22Rv1 (cell line): ENCODE results near the gene AUP1.

Source experiments
- H3K27ac ChIP-seq: fragments of 450-650 bp; 2 replicates; pipeline ENCODE4 v1.5.1; 2017
- ZFX ChIP-seq: fragments of 450-650 bp; IDR thresholded peaks from 2 replicates; pipeline ENCODE4 v1.6.1; 2017; ENCODE audit warnings: antibody characterized with exemption, borderline replicate concordance
- TF ChIP-seq, protein P1 (sequence below): fragments of 450-650 bp; IDR thresholded peaks from 2 replicates; pipeline ENCODE4 v1.5.1; 2017; ENCODE audit warnings: mild to moderate bottlenecking

The AUP1 gene

DNA sequence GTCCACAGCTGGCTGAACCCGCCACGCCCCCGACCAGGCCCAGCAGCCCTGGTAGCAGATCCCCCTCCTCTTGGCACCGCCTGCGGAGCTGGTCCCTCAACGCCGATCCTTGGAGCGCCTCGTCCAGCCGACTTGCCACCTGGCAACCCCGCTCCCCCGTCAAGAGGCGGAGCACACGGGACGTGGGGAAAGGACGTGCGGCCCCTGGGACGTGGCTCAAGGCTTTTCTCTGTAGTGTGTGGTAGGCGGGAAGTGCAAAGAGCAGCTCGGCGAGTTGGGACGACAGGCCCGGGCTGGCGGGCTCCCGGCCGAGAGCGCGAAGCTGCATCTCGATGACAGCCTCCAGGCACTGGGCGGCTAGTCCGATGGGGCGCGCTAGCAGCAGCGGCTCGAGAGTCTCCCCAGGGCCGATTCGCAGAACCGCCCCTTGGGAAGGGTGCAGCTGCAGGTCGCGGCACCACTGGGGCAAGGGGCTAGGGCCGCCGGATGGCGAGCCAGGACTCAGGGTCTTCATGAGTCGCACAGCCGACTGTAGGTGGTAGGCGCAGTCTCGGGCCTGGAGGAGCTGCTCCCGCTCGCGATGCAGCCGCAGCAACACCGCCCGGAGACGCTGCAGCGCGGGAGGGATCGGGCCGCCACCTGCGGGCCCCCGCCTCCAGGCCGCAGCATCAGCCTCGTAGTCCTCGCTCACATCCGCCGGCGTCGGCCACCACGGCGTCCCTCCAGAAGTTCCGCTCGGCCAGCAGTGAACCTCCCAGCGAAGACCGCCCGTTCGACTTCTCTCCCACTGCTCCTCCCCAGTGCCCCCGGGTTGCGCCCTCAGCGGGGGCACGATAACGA lies 47.3 kb downstream of the AUP1 start:
- TF ChIP-seq, protein P1, sequence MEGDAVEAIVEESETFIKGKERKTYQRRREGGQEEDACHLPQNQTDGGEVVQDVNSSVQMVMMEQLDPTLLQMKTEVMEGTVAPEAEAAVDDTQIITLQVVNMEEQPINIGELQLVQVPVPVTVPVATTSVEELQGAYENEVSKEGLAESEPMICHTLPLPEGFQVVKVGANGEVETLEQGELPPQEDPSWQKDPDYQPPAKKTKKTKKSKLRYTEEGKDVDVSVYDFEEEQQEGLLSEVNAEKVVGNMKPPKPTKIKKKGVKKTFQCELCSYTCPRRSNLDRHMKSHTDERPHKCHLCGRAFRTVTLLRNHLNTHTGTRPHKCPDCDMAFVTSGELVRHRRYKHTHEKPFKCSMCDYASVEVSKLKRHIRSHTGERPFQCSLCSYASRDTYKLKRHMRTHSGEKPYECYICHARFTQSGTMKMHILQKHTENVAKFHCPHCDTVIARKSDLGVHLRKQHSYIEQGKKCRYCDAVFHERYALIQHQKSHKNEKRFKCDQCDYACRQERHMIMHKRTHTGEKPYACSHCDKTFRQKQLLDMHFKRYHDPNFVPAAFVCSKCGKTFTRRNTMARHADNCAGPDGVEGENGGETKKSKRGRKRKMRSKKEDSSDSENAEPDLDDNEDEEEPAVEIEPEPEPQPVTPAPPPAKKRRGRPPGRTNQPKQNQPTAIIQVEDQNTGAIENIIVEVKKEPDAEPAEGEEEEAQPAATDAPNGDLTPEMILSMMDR: no peak
- TF ChIP-seq ZFX: no peak

DNA sequence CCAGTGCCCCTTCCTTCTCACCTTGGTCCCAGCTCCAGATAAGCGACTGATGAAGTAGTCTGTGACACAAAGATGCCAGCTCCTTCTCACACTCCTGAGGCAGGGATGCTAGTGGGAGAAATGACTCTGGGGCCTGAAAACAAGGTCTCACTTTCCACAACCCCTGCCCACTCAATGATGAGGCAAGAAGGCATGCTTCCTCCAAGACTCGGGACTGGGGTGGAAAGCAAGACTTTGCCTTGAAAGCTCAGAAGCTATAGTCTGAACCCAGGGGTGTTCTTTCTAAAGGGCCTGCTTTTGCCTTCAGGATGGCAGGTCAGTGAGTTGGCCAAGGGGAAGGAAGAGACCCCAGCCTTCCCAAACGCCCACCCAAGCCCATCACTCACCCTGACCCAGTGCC lies 48.1 kb downstream of the AUP1 start:
- no peak for TF ChIP-seq ZFX
- TF ChIP-seq, protein P1: no peak
- H3K27ac ChIP-seq: peak overlapping the region; percentile 84

More for the DNA sequence above, 47.3 kb downstream of the AUP1 start:
- H3K27ac ChIP-seq: peak overlapping the region; percentile 84
